HFFc6 (cell line): ENCODE measurements around the gene DLK1. TPM values are rescaled to one million over a fixed set of nuclear protein-coding genes. Genes with fewer than 3 reads are reported as not detected.

Source experiments
- DNase-seq: peaks from one replicate; pipeline ENCODE4 v3.0.0-alpha.2; 2018
- H3K27ac Mint-ChIP-seq: 2 replicates; pipeline ENCODE4 v1.8.0; 2020; ENCODE audit warnings: mild to moderate bottlenecking, mixed read lengths
- H3K27me3 Mint-ChIP-seq: 2 replicates; pipeline ENCODE4 v1.8.0; 2021; ENCODE audit warnings: mild to moderate bottlenecking, moderate library complexity, mixed read lengths; ENCODE audit not compliant: insufficient read depth
- H3K36me3 Mint-ChIP-seq: 2 replicates; pipeline ENCODE4 v1.8.0; 2021; ENCODE audit warnings: low read depth, mixed read lengths
- H3K4me1 Mint-ChIP-seq: 2 replicates; pipeline ENCODE4 v1.8.0; 2020; ENCODE audit warnings: low read depth, mixed read lengths
- H3K4me3 Mint-ChIP-seq: 2 replicates; pipeline ENCODE4 v1.8.0; 2020; ENCODE audit warnings: mild to moderate bottlenecking, moderate library complexity, mixed read lengths
- H3K9me3 Mint-ChIP-seq: 2 replicates; pipeline ENCODE4 v1.8.0; 2020; ENCODE audit warnings: mild to moderate bottlenecking, mixed read lengths
- total RNA-seq, 6 experiments: library from RNA; stranded (reverse); fragmentation: NEBNext Ultra II Directional; extraction: Animal tissue kit (Norgen Biotek cat#: 25700); gene quantifications; 2 replicates in 1 of 6; 3 replicates in 5 of 6; pipeline ENCODE4 v1.2.3, GENCODE V29; 2021
- TF ChIP-seq, protein P1 (sequence below): fragments of 200-600 bp; sonication (generic); IDR thresholded peaks from 2 replicates; pipeline ENCODE4 v1.5.0; 2021; ENCODE audit warnings: antibody characterized with exemption, mild to moderate bottlenecking

The DLK1 gene
- total RNA-seq, 6 experiments from 2014 or later, result not detected

- Mint-ChIP-seq H3K27me3 (peaks cover 56% of the 10 kb centered on the region), H3K4me1 (no peaks in the 10 kb centered on the region; the same call in 1 of the 2 replicates), H3K4me3 (no peak overlapping the region), H3K36me3 (no peaks in the 10 kb centered on the region), H3K27ac (no peak overlapping the region), H3K9me3 (no peaks in the 10 kb centered on the region)
- no peak for DNase-seq
- TF ChIP-seq, protein P1, sequence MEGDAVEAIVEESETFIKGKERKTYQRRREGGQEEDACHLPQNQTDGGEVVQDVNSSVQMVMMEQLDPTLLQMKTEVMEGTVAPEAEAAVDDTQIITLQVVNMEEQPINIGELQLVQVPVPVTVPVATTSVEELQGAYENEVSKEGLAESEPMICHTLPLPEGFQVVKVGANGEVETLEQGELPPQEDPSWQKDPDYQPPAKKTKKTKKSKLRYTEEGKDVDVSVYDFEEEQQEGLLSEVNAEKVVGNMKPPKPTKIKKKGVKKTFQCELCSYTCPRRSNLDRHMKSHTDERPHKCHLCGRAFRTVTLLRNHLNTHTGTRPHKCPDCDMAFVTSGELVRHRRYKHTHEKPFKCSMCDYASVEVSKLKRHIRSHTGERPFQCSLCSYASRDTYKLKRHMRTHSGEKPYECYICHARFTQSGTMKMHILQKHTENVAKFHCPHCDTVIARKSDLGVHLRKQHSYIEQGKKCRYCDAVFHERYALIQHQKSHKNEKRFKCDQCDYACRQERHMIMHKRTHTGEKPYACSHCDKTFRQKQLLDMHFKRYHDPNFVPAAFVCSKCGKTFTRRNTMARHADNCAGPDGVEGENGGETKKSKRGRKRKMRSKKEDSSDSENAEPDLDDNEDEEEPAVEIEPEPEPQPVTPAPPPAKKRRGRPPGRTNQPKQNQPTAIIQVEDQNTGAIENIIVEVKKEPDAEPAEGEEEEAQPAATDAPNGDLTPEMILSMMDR, result no peak
Observed at GRCh38 chr14:100778951-100779690, 52.4 kb downstream of the DLK1 start.

GRCh38 chr14:100779691-100780080 lies 53.0 kb downstream of the DLK1 start:
- Mint-ChIP-seq H3K27me3 (peaks cover 53% of the 10 kb centered on the region), H3K4me3 (no peak overlapping the region)

DNA sequence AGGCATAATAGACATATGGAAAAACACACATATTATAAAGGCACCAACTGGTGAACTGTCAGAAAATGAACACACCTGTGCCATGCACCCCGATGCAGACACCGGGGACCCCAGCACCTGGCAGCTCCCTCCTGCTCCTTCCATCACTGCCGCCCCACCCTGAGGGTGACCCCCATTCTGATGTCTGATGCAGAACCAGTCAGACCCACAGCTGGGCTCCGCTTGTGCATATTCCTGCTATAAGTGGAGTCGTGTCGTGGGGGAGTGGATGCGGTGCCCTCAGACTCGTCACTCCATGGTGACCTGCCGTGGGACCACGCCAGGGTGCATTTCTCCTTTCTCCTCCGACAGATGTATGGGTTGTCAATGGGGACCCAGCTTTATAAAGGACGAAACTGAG lies 53.6 kb downstream of the DLK1 start:
- DNase-seq, result no peak
- H3K9me3 Mint-ChIP-seq, result no peaks in the 10 kb centered on the region
- no peaks in the 10 kb centered on the region; the same call in 1 of the 2 replicates for H3K4me1 Mint-ChIP-seq
- H3K36me3 Mint-ChIP-seq, result no peaks in the 10 kb centered on the region
- H3K4me3 Mint-ChIP-seq, result no peak overlapping the region
- no peak overlapping the region for H3K27ac Mint-ChIP-seq
- TF ChIP-seq, protein P1, result no peak
- H3K27me3 Mint-ChIP-seq, result peaks cover 54% of the 10 kb centered on the region

More at GRCh38 chr14:100779691-100780080, 53.0 kb downstream of the DLK1 start:
- no peak for DNase-seq
- Mint-ChIP-seq H3K9me3 (no peaks in the 10 kb centered on the region), H3K4me1 (no peaks in the 10 kb centered on the region; the same call in 1 of the 2 replicates), H3K36me3 (no peaks in the 10 kb centered on the region), H3K27ac (no peak overlapping the region)
- TF ChIP-seq, protein P1, result no peak

DNA sequence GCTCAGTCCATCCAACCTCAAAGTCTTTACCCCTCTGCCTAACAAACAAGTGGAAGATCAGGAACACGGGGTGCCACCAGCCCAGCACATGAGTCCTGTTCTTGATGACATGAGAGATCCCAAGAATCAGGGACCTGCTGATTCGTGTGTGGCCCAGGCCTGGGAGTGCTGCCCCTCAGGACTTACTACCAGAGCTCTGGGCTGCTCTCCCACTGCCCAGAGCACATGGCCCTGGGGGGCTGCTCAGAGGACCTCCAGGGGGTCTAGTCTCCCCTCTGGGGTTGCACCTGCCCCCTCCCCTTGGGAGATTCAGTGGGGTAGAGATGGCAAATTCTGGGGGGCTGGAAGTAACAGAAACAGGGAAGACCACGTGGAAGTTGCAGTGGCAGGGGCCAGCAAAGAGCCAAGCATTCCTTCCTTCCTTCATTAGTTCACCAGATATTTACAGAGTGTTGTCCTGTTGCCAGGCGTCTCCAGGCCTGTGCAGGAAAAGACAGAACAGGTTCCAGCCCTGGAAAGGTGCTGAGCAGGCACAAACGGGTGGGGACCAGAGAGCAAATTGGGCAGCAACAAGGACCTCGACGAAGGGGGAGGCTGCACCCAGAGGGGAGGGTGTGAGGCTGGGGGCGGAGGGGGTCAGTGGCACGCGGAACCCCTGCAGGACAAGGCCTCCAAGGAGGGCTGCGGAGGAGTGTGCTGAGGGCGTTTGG lies 54.1 kb downstream of the DLK1 start:
- H3K27me3 Mint-ChIP-seq, result peaks cover 56% of the 10 kb centered on the region
- H3K27ac Mint-ChIP-seq, result no peak overlapping the region
- TF ChIP-seq, protein P1, result no peak
- no peak for DNase-seq
- H3K4me1 Mint-ChIP-seq, result no peaks in the 10 kb centered on the region; the same call in 1 of the 2 replicates
- no peaks in the 10 kb centered on the region for H3K9me3 Mint-ChIP-seq
- H3K4me3 Mint-ChIP-seq, result no peak overlapping the region
- no peaks in the 10 kb centered on the region for H3K36me3 Mint-ChIP-seq

DNA sequence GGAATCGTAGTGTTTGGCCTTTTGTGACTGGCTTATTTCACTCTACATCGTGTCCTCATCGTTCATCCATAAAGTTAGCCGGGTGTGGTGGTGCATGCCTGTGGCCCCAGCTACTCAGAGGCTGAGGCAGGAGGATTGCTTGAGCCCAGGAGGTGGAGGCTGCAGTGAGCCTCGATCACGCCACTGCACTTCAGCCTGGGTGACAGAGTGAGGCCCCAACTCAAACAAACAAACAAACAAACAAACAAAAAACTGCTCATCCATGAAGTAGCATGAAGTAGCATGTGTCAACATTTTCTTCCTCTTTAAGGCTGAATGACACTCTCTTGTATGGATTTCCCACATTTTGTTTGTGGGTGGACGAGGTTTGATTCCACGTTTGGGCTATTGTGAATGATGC lies 55.3 kb downstream of the DLK1 start:
- H3K9me3 Mint-ChIP-seq, result no peaks in the 10 kb centered on the region
- DNase-seq, result no peak
- H3K27me3 Mint-ChIP-seq, result peaks cover 56% of the 10 kb centered on the region
- H3K4me3 Mint-ChIP-seq, result no peak overlapping the region
- H3K36me3 Mint-ChIP-seq, result no peaks in the 10 kb centered on the region
- H3K4me1 Mint-ChIP-seq, result no peaks in the 10 kb centered on the region
- no peak overlapping the region for H3K27ac Mint-ChIP-seq
- TF ChIP-seq, protein P1, result no peak
